ENCODE data around the gene OR4C45. TPM values are rescaled to one million over a fixed set of nuclear protein-coding genes. Genes with fewer than 3 reads are reported as not detected.
"Not testable (repeated sequence)": the region's sequence is repeated elsewhere in the genome, so short reads cannot be mapped to it uniquely, and the experiment has no call there.

The OR4C45 gene
- total RNA-seq, 1 experiment from 2014 or later = not detected

DNA sequence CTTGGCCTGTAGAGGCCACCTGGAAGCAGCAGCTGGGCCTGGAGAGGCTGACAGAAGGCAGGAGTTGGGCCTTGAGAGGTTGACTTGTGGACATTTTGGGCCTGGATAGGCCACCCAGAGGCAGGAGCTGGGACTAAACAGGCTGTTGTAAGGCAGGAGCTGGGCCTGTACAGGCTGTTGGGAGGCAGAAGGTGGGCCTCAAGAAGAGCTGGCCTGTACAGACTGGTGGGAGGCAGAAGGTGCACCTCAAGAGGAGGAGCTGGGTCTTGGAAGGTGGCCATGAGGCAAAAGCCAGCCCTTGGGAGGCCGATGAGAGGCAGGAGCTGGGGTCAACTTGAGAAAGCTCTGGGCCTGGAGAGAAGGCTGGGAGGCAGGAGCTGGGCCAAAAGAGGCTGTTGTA lies 45.3 kb downstream of the OR4C45 start (continued):
- TF ChIP-seq, protein P1, sequence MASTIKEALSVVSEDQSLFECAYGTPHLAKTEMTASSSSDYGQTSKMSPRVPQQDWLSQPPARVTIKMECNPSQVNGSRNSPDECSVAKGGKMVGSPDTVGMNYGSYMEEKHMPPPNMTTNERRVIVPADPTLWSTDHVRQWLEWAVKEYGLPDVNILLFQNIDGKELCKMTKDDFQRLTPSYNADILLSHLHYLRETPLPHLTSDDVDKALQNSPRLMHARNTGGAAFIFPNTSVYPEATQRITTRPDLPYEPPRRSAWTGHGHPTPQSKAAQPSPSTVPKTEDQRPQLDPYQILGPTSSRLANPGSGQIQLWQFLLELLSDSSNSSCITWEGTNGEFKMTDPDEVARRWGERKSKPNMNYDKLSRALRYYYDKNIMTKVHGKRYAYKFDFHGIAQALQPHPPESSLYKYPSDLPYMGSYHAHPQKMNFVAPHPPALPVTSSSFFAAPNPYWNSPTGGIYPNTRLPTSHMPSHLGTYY (CRISPR knock-in tag; IDR thresholded peaks at IDR 0.05) = no peak
- TF ChIP-seq, protein P2, sequence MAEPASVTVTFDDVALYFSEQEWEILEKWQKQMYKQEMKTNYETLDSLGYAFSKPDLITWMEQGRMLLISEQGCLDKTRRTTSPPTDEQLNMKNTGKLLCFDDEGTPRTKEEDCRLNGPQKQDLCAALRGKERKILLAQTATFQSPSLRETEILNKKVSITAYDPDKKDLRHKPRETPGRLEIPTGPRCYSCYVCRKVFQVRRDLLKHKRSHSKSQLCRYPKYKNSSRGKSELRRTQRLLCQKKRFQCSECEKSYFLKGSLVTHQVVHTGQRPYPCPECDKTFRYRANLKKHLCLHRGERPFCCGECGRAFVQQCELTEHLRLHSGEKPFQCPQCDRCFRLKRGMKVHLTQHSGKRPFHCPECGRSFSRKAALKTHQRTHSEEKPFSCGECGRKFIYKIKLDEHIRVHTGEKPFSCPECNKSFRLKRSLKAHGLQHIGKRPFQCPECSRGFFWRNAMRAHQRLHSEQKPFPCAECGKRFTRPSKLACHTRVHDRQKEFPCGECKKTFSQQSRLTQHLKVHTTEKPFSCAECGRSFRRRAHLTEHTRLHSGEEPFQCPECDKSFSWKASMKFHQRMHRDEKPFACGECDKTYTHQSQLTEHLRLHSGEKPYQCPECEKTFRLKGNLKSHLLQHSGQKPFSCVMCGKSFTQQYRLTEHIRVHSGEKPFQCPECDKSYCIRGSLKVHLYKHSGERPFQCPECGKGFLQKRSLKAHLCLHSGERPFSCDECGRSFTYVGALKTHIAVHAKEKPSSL (CRISPR knock-in tag; conservative IDR thresholded peaks at IDR 0.05) = no peak
- TF ChIP-seq, protein P3, sequence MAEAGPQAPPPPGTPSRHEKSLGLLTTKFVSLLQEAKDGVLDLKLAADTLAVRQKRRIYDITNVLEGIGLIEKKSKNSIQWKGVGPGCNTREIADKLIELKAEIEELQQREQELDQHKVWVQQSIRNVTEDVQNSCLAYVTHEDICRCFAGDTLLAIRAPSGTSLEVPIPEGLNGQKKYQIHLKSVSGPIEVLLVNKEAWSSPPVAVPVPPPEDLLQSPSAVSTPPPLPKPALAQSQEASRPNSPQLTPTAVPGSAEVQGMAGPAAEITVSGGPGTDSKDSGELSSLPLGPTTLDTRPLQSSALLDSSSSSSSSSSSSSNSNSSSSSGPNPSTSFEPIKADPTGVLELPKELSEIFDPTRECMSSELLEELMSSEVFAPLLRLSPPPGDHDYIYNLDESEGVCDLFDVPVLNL (CRISPR knock-in tag; IDR thresholded peaks at IDR 0.05; ENCODE audit: borderline replicate concordance, low read depth) = no peak
- TF ChIP-seq HMGA2 (CRISPR knock-in tag; IDR thresholded peaks at IDR 0.05) = no peak
- TF ChIP-seq SMAD4 (CRISPR knock-in tag; IDR thresholded peaks at IDR 0.05) = no peak

DNA sequence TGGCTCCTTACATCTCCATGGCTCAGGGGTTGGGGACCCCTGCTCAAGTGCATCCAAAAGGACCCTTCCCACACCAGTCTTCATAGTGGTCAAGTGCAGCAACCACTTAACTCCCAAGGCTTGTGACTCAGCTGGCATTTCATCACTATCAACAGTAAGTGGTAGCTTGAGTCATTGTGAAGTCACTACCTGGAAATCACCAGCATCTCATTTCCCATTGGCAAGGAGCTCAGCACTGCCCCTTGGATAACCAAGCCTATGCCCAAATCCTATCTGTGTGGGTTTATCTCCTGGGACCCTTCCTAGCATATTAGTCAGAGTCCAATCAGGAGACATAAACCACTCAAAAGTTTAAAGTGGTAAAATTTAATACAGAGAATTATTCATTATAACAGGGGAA lies 46.3 kb downstream of the OR4C45 start:
- Mint-ChIP-seq H3K27me3 (ENCODE audit: low read depth) (peaks cover 31% of the 10 kb centered on the region), H3K9me3 (peaks cover 79% of the 10 kb centered on the region), H3K36me3 (peaks cover 80% of the 10 kb centered on the region)
- CTCF ChIA-PET; DNase-seq (ENCODE audit: low spot score); H3K4me1 Mint-ChIP-seq; H3K4me3 Mint-ChIP-seq; POLR2A ChIA-PET; ATAC-seq; H3K27ac Mint-ChIP-seq: not testable (repeated sequence)

DNA sequence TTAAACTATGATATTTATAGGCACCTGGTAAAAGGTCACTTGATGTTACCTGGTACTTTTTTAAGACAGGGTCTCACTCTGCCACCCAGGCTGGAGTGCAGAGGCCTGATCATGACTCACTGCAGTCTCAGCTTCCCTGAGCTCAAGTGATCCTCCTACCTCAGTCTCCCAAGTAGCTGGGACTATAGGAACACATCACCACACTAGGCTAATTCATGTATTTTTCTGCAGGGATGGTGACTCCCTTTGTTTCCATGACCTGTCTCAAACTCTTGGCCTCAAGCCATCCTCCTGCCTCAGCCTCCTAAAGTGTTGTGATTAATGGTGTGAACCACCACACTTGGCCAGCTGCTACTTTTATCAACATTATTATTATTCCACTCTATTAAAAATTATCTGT lies 47.6 kb downstream of the OR4C45 start:
- TF ChIP-seq, protein P4, sequence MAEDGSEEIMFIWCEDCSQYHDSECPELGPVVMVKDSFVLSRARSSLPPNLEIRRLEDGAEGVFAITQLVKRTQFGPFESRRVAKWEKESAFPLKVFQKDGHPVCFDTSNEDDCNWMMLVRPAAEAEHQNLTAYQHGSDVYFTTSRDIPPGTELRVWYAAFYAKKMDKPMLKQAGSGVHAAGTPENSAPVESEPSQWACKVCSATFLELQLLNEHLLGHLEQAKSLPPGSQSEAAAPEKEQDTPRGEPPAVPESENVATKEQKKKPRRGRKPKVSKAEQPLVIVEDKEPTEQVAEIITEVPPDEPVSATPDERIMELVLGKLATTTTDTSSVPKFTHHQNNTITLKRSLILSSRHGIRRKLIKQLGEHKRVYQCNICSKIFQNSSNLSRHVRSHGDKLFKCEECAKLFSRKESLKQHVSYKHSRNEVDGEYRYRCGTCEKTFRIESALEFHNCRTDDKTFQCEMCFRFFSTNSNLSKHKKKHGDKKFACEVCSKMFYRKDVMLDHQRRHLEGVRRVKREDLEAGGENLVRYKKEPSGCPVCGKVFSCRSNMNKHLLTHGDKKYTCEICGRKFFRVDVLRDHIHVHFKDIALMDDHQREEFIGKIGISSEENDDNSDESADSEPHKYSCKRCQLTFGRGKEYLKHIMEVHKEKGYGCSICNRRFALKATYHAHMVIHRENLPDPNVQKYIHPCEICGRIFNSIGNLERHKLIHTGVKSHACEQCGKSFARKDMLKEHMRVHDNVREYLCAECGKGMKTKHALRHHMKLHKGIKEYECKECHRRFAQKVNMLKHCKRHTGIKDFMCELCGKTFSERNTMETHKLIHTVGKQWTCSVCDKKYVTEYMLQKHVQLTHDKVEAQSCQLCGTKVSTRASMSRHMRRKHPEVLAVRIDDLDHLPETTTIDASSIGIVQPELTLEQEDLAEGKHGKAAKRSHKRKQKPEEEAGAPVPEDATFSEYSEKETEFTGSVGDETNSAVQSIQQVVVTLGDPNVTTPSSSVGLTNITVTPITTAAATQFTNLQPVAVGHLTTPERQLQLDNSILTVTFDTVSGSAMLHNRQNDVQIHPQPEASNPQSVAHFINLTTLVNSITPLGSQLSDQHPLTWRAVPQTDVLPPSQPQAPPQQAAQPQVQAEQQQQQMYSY (CRISPR knock-in tag; IDR thresholded peaks at IDR 0.05) = no peak
- TF ChIP-seq, protein P5, sequence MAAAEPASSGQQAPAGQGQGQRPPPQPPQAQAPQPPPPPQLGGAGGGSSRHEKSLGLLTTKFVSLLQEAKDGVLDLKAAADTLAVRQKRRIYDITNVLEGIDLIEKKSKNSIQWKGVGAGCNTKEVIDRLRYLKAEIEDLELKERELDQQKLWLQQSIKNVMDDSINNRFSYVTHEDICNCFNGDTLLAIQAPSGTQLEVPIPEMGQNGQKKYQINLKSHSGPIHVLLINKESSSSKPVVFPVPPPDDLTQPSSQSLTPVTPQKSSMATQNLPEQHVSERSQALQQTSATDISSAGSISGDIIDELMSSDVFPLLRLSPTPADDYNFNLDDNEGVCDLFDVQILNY (CRISPR knock-in tag; IDR thresholded peaks at IDR 0.05) = no peak
- TF ChIP-seq FOXJ3 (CRISPR knock-in tag; IDR thresholded peaks at IDR 0.05; ENCODE audit: borderline replicate concordance) = no peak
- TF ChIP-seq, protein P6, sequence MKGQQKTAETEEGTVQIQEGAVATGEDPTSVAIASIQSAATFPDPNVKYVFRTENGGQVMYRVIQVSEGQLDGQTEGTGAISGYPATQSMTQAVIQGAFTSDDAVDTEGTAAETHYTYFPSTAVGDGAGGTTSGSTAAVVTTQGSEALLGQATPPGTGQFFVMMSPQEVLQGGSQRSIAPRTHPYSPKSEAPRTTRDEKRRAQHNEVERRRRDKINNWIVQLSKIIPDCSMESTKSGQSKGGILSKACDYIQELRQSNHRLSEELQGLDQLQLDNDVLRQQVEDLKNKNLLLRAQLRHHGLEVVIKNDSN (CRISPR knock-in tag; IDR thresholded peaks at IDR 0.05) = no peak
- no peak overlapping the region for H3K27ac Mint-ChIP-seq
- H3K9me3 Mint-ChIP-seq = peaks cover 76% of the 10 kb centered on the region
- CTCF ChIA-PET = no interaction called here
- H3K4me3 Mint-ChIP-seq = no peak overlapping the region
- no peak for ATAC-seq
- POLR2A ChIA-PET = no interaction called here
- no peaks in the 10 kb centered on the region for H3K4me1 Mint-ChIP-seq
- H3K36me3 Mint-ChIP-seq = peaks cover 77% of the 10 kb centered on the region
- no peak for DNase-seq (ENCODE audit: low spot score)
- peaks cover 25% of the 10 kb centered on the region for H3K27me3 Mint-ChIP-seq (ENCODE audit: low read depth)

Other genes with a start within 250 kb of the OR4C45 start
- gene OR4C13, start 80.5 kb upstream of the OR4C45 start, total RNA-seq (2021) = not detected in 3 replicates
- gene OR4C12, start 50.3 kb upstream of the OR4C45 start, total RNA-seq (2021) = not detected in 3 replicates